GM12878 (cell line): Measurements from ENCODE around the gene HSCB. TPM values are rescaled to one million over a fixed set of nuclear protein-coding genes. Genes with fewer than 3 reads are reported as not detected.
"Not testable (repeated sequence)": the region's sequence is repeated elsewhere in the genome, so short reads cannot be mapped to it uniquely, and the experiment has no call there.

Experiments used
- ATAC-seq: fragments of 200-7000 bp; cut with Tn5 transposase; 3 replicates; pipeline ENCODE4 v1.9.1; 2020; ENCODE audit warnings: mild to moderate bottlenecking, moderate library complexity
- BruUV-seq: library from RNA; stranded (reverse); fragments of 400-500 nt; replicated peaks from 2 replicates; lab custom pipeline; 2021; lab: Mats Ljungman, UMichigan
- CTCF ChIA-PET: fragments of 300-600 bp; sonication (Branson Sonifier 250); formaldehyde crosslinking; extraction: SDS; loops from one replicate; lab custom pipeline; 2021; ENCODE audit warnings: inconsistent platforms; lab: Yijun Ruan, JAX
- POLR2A ChIA-PET: fragments of 350-600 bp; formaldehyde crosslinking; extraction: SDS; loops from one replicate; lab custom pipeline; 2021; ENCODE audit warnings: inconsistent platforms; lab: Charles Lee
- RAD21 ChIA-PET: fragments of 300-600 bp; sonication (Branson Sonifier 250); formaldehyde crosslinking; loops from one replicate; lab custom pipeline; 2023; ENCODE audit warnings: antibody characterized with exemption; ENCODE audit not compliant: unreplicated experiment; lab: Charles Lee
- SMC1A ChIA-PET: fragments of 300-600 bp; sonication (Branson Sonifier 250); formaldehyde crosslinking; loops from one replicate; lab custom pipeline; 2023; ENCODE audit not compliant: unreplicated experiment, uncharacterized antibody; lab: Charles Lee
- DNase-seq: peaks from one replicate; pipeline ENCODE4 v3.0.0-alpha.2; 2011; ENCODE audit warnings: low read depth, low spot score
- FAIRE-seq: peaks from 3 replicates; lab custom pipeline; 2011; peaks lifted over from hg19 to GRCh38; lab: Jason Lieb, UNC
- H2AFZ ChIP-seq: 2 replicates; pipeline ENCODE4 v1.6.0; 2011; ENCODE audit warnings: low read depth, low read length, control low read depth; ENCODE audit not compliant: control insufficient read depth
- H3K27ac ChIP-seq: 2 replicates; pipeline ENCODE4 v1.5.1; 2011; ENCODE audit warnings: control low read depth; ENCODE audit not compliant: control insufficient read depth, insufficient read depth
- H3K27me3 ChIP-seq, 2 experiments: replicated peaks in 1 of 2; 2 replicates each; pipeline versions ENCODE4 v1.6.0 to v1.6.1; 2011; ENCODE audit warnings: low read length in 1 of 2; ENCODE audit not compliant: control insufficient read depth in 2 of 2, insufficient read depth in 2 of 2
- H3K36me3 ChIP-seq, 2 experiments: 2 replicates each; pipeline ENCODE4 v1.5.1; 2011; ENCODE audit warnings: low read length in 1 of 2; ENCODE audit not compliant: control insufficient read depth in 2 of 2, insufficient read depth in 2 of 2
- H3K4me1 ChIP-seq: 2 replicates; pipeline ENCODE4 v1.6.1; 2011; ENCODE audit warnings: mild to moderate bottlenecking, low read length, moderate library complexity, mixed read lengths; ENCODE audit not compliant: control insufficient read depth, insufficient read depth
- H3K4me2 ChIP-seq: 2 replicates; pipeline ENCODE4 v1.6.0; 2011; ENCODE audit warnings: control low read depth; ENCODE audit not compliant: control insufficient read depth, insufficient read depth
- H3K4me3 ChIP-seq: fragments of 200-600 bp; sonication (generic); 2 replicates; pipeline ENCODE4 v1.5.1; 2016
- H3K79me2 ChIP-seq: 2 replicates; pipeline ENCODE4 v1.6.0; 2011; ENCODE audit warnings: low read length; ENCODE audit not compliant: control insufficient read depth, insufficient read depth
- H3K9ac ChIP-seq: 2 replicates; pipeline ENCODE4 v1.8.0; 2011; ENCODE audit warnings: low read length, control low read depth, mixed read lengths; ENCODE audit not compliant: control insufficient read depth, insufficient read depth
- H3K9me3 ChIP-seq: replicated peaks from 3 replicates; pipeline ENCODE4 v1.5.1; 2011; ENCODE audit warnings: mild to moderate bottlenecking, low read length; ENCODE audit not compliant: control insufficient read depth, insufficient read depth
- H4K20me1 ChIP-seq: 2 replicates; pipeline ENCODE4 v1.6.0; 2011; ENCODE audit not compliant: control insufficient read depth, insufficient read depth
- CBX5 ChIP-seq: sonication (generic); IDR thresholded peaks from 2 replicates; pipeline ENCODE4 v1.6.1; 2016; ENCODE audit warnings: low read depth, moderate library complexity, mild to moderate bottlenecking, inconsistent platforms
- FOXM1 ChIP-seq: IDR thresholded peaks from 2 replicates; pipeline ENCODE4 v1.6.1; 2012; ENCODE audit warnings: low read depth, mild to moderate bottlenecking, inconsistent platforms, low read length, moderate library complexity
- WGBS: methylation state at CpG from one replicate; pipeline ENCODE4 v1.1.6; 2016; ENCODE audit warnings: low lambda C conversion rate; ENCODE audit not compliant: insufficient replicate concordance, insufficient coverage; ENCODE audit errors: missing lambda C conversion rate; 5-methylcytosine and 5-hydroxymethylcytosine counted together
- in situ Hi-C: fragments of 300-500 bp; cut with MboI; formaldehyde crosslinking; loops from 9 replicates; pipeline ENCODE4 v1.14.3; 2018; ENCODE audit warnings: mixed read lengths
- intact Hi-C: fragments of 100-400 bp; cut with micrococcal nuclease; formaldehyde crosslinking; loops from one replicate; pipeline ENCODE4 v1.14.2; 2022; ENCODE audit not compliant: unreplicated experiment
- polyA plus RNA-seq, 11 experiments: library from polyadenylated mRNA; depleted of rRNA in 4 of 11; unstranded in 6 of 11; stranded (reverse) in 5 of 11; fragments of >200 nt; fragmentation: Nextera tagmentation in 4 of 11; fragmentation: Illumina TruSeq in 1 of 11; extraction: Ambion mirVana in 4 of 11; extraction: Trizol in 1 of 11; gene quantifications; 1 replicate in 1 of 11; 2 replicates in 10 of 11; pipeline versions ENCODE4 v1.2.1 to v1.2.3, GENCODE V29; 2011 to 2016; ENCODE audit warnings: inconsistent platforms in 2 of 11, missing spikeins in 2 of 11, low read depth in 1 of 11
- total RNA-seq, 4 experiments: library from RNA; depleted of rRNA in 3 of 4; stranded (reverse); fragments of >200 nt in 3 of 4; fragmentation: Illumina TruSeq in 1 of 4; extraction: Trizol in 1 of 4; gene quantifications; 2 replicates each; pipeline versions ENCODE4 v1.2.1 to v1.2.3, GENCODE V29; 2013 to 2021
- TF ChIP-seq, protein P1 (sequence below): fragments of 450-650 bp; IDR thresholded peaks from 2 replicates; pipeline ENCODE4 v1.6.1; 2018; ENCODE audit warnings: borderline replicate concordance, mild to moderate bottlenecking; ENCODE audit not compliant: partially characterized antibody

HSCB gene
- total and polyA plus RNA-seq, 10 of the 15 experiments (the other 5 are each of a cell fraction or from before 2014, with no cell fraction given), result 10.6 to 28.4 (median 20.8) TPM

- TF ChIP-seq, protein P1, sequence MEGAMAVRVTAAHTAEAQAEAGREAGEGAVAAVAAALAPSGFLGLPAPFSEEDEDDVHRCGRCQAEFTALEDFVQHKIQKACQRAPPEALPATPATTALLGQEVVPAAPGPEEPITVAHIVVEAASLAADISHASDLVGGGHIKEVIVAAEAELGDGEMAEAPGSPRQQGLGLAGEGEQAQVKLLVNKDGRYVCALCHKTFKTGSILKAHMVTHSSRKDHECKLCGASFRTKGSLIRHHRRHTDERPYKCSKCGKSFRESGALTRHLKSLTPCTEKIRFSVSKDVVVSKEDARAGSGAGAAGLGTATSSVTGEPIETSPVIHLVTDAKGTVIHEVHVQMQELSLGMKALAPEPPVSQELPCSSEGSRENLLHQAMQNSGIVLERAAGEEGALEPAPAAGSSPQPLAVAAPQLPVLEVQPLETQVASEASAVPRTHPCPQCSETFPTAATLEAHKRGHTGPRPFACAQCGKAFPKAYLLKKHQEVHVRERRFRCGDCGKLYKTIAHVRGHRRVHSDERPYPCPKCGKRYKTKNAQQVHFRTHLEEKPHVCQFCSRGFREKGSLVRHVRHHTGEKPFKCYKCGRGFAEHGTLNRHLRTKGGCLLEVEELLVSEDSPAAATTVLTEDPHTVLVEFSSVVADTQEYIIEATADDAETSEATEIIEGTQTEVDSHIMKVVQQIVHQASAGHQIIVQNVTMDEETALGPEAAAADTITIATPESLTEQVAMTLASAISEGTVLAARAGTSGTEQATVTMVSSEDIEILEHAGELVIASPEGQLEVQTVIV, result no peak
- TF ChIP-seq CBX5 (no peak), FOXM1 (no peak)
Measured at GRCh38 chr22:28750471-28750881, 8.6 kb downstream of the HSCB start (continued).

- H2AFZ ChIP-seq, H3K4me1 ChIP-seq, DNase-seq, intact Hi-C loops, RAD21 ChIA-PET, H3K4me2 ChIP-seq, H3K4me3 ChIP-seq, H3K27me3 ChIP-seq, H3K27ac ChIP-seq, ATAC-seq, H3K79me2 ChIP-seq, FAIRE-seq, CTCF ChIA-PET, H3K36me3 ChIP-seq, in situ Hi-C loops, BruUV-seq, H3K9me3 ChIP-seq, H4K20me1 ChIP-seq, SMC1A ChIA-PET, H3K9ac ChIP-seq: not testable (repeated sequence)
- POLR2A ChIA-PET, result interaction anchor here (0.6 kb wide), 1 partner anchor 57 kb away, joined by 3 read pairs; no protein-coding TSS in a partner anchor
- 100% methylated on average over 3 of the region's 3 CpGs for WGBS
Measured at GRCh38 chr22:28754512-28754911, 12.7 kb downstream of the HSCB start.
